ENCODE measurements around the gene KRTAP1-3. TPM values are rescaled to one million over a fixed set of nuclear protein-coding genes. Genes with fewer than 3 reads are reported as not detected.

KRTAP1-3 gene
- total RNA-seq, 4 donors from 2014 or later = not detected

DNA sequence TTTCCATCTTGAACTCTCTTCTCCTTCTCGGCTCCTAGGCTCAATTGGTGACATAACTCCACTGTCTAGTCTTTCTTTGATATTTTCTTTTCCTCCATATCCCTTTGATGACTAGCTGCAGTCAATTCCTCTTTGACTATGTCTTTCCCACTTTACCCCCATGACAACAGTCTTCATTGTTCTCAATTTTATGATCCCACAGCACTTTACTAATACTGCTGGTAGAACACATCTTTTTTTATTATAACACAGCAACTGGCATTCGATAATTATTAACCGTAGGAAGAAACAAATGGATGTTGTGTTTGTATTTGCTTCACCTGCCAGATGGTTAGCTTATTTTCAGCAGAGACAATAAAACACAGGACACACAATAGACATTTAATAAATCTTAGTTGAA is 42.0 kb downstream of the KRTAP1-3 start:
- ATAC-seq = no peak
- no peak overlapping the region for H3K4me3 ChIP-seq
- no peak overlapping the region for H3K27ac ChIP-seq
- H3K4me1 ChIP-seq = no peaks in the 10 kb centered on the region
- 80 to 93% methylated on average over 3 of the region's 3 CpGs for WGBS, 2 donors (ENCODE audit: low coverage in 1 of 2)
- H3K27me3 ChIP-seq = peaks cover 39% of the 10 kb centered on the region
- no peaks in the 10 kb centered on the region for H3K36me3 ChIP-seq
- TF ChIP-seq POLR2AphosphoS5 (IDR thresholded peaks at IDR 0.05) = no peak
- TF ChIP-seq CTCF (IDR thresholded peaks at IDR 0.05) = no peak
- TF ChIP-seq EP300 (IDR thresholded peaks at IDR 0.05) = no peak
- no peak for TF ChIP-seq POLR2A (IDR thresholded peaks at IDR 0.05)
- H3K9me3 ChIP-seq = no peaks in the 10 kb centered on the region

GRCh38 chr17:40986920-40987319 is 47.8 kb downstream of the KRTAP1-3 start:
- Histone ChIP-seq H3K27ac (no peak overlapping the region), H3K4me1 (no peaks in the 10 kb centered on the region), H3K9me3 (no peaks in the 10 kb centered on the region), H3K4me3 (no peak overlapping the region), H3K36me3 (no peaks in the 10 kb centered on the region), H3K27me3 (peaks cover 23% of the 10 kb centered on the region)
- 42 to 73% methylated on average over 4 to 8 of the region's 8 CpGs for WGBS, 2 donors (ENCODE audit: low coverage in 1 of 2)
- ATAC-seq = no peak
- TF ChIP-seq EP300 (IDR thresholded peaks at IDR 0.05) = no peak
- TF ChIP-seq POLR2A (IDR thresholded peaks at IDR 0.05) = no peak
- no peak for TF ChIP-seq POLR2AphosphoS5 (IDR thresholded peaks at IDR 0.05)
- TF ChIP-seq CTCF (IDR thresholded peaks at IDR 0.05) = no peak

DNA sequence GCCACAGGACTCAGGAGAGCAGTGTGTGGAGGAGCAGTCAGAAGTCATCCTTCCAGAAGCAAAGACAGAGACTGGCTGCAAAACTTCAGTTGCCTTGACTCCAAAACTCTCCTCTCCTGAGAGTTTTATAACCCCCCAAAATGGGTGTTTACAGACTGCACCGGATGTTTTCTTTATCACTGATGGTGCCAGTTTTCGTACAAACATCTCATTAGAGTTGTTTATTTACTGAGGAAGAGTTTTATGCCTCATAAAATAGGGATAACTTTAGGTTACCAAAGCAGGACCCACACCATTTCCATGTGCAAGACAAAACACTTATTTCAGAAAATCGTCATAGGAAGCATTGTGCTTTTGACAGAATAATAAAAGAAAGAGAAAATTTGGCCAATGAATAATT is 50.4 kb downstream of the KRTAP1-3 start, which contains the start of gene KRT40:
Gene KRT40 (minus strand): TSS at position 101 of the 400 bp plus-strand sequence. CDS start 53 bp downstream, at position 48.
- 53 to 70% methylated on average over 3 of the region's 3 CpGs for WGBS, 2 donors (ENCODE audit: low coverage in 1 of 2)
- Histone ChIP-seq H3K4me3 (no peak within 1 kb of the TSS), H3K27ac (no peak within 1 kb of the TSS), H3K9me3 (no peaks in the 10 kb centered on the region), H3K4me1 (peaks cover 0 to 8% (median 0%) of the 10 kb centered on the region in 3 donors), H3K27me3 (peaks cover 18% of the 10 kb centered on the region), H3K36me3 (no peaks in the 10 kb centered on the region)
- no peak for ATAC-seq
- TF ChIP-seq POLR2AphosphoS5 (IDR thresholded peaks at IDR 0.05) = no peak
- no peak for TF ChIP-seq EP300 (IDR thresholded peaks at IDR 0.05)
- TF ChIP-seq POLR2A (IDR thresholded peaks at IDR 0.05) = no peak
- no peak for TF ChIP-seq CTCF (IDR thresholded peaks at IDR 0.05)

Small RNA genes lying within 50 kb of the gene (small RNA-seq; reads per million reads assigned to genes)
- 0 reads per million in 4 donors for gene KRTAP3-4P

Other genes starting within 250 kb of the KRTAP1-3 start
- gene KRT28, start 234.9 kb downstream of the KRTAP1-3 start, total RNA-seq = not detected
- 10 to 100 TPM in 3 of 4 donors, 1 to 10 TPM in 1; 5.1 to 14.3 (median 10.6) TPM for gene KRT10, start 212.3 kb downstream of the KRTAP1-3 start, total RNA-seq
- gene KRT12, start 167.7 kb downstream of the KRTAP1-3 start, total RNA-seq = not detected
- not detected for gene KRT20, start 149.6 kb downstream of the KRTAP1-3 start, total RNA-seq
- 1 to 10 TPM in 1 of 4 donors, not detected in 3; 6.1 TPM for gene KRT23, start 97.2 kb downstream of the KRTAP1-3 start, total RNA-seq
- not detected for gene KRT39, start 67.9 kb downstream of the KRTAP1-3 start, total RNA-seq
- gene KRT40, start 50.5 kb downstream of the KRTAP1-3 start, total RNA-seq = not detected
- not detected for gene KRTAP3-3, start 40.7 kb downstream of the KRTAP1-3 start, total RNA-seq
- not detected for gene KRTAP3-2, start 35.0 kb downstream of the KRTAP1-3 start, total RNA-seq
- gene KRTAP3-1, start 25.7 kb downstream of the KRTAP1-3 start, total RNA-seq = not detected
- gene KRTAP1-5, start 7.7 kb downstream of the KRTAP1-3 start, total RNA-seq = not detected
- not detected for gene KRTAP1-4, start 4.7 kb downstream of the KRTAP1-3 start, total RNA-seq
- gene KRTAP1-1, start 6.6 kb upstream of the KRTAP1-3 start, total RNA-seq = not detected
- not detected for gene KRTAP2-1, start 12.4 kb upstream of the KRTAP1-3 start, total RNA-seq
- not detected for gene KRTAP2-2, start 20.4 kb upstream of the KRTAP1-3 start, total RNA-seq
- gene KRTAP2-3, start 25.2 kb upstream of the KRTAP1-3 start, total RNA-seq = not detected
- gene KRTAP2-4, start 31.0 kb upstream of the KRTAP1-3 start, total RNA-seq = not detected
- not detected for gene KRTAP4-7, start 49.3 kb upstream of the KRTAP1-3 start, total RNA-seq
- gene KRTAP4-8, start 63.3 kb upstream of the KRTAP1-3 start, total RNA-seq = not detected
- gene KRTAP4-16, start 67.3 kb upstream of the KRTAP1-3 start, total RNA-seq = not detected
- not detected for gene KRTAP4-9, start 70.5 kb upstream of the KRTAP1-3 start, total RNA-seq
- gene KRTAP4-11, start 83.5 kb upstream of the KRTAP1-3 start, total RNA-seq = not detected
- not detected for gene KRTAP4-12, start 89.3 kb upstream of the KRTAP1-3 start, total RNA-seq
- gene KRTAP4-6, start 105.7 kb upstream of the KRTAP1-3 start, total RNA-seq = not detected
- not detected for gene KRTAP4-5, start 115.0 kb upstream of the KRTAP1-3 start, total RNA-seq
- gene KRTAP4-4, start 125.9 kb upstream of the KRTAP1-3 start, total RNA-seq = not detected
- not detected for gene KRTAP4-3, start 133.3 kb upstream of the KRTAP1-3 start, total RNA-seq
- gene KRTAP4-2, start 143.3 kb upstream of the KRTAP1-3 start, total RNA-seq = not detected
- not detected for gene KRTAP4-1, start 150.0 kb upstream of the KRTAP1-3 start, total RNA-seq
- not detected for gene KRTAP9-1, start 155.0 kb upstream of the KRTAP1-3 start, total RNA-seq
- not detected for gene KRTAP9-2, start 191.8 kb upstream of the KRTAP1-3 start, total RNA-seq
- gene KRTAP9-3, start 197.6 kb upstream of the KRTAP1-3 start, total RNA-seq = not detected
- gene KRTAP9-8, start 203.1 kb upstream of the KRTAP1-3 start, total RNA-seq = not detected
- gene KRTAP9-4, start 214.8 kb upstream of the KRTAP1-3 start, total RNA-seq = not detected
- not detected for gene KRTAP9-9, start 220.5 kb upstream of the KRTAP1-3 start, total RNA-seq
- gene KRTAP9-6, start 230.5 kb upstream of the KRTAP1-3 start, total RNA-seq = not detected
- under 1 TPM in 1 of 4 donors, not detected in 3; 0.66 TPM for gene KRTAP9-7, start 240.8 kb upstream of the KRTAP1-3 start, total RNA-seq